ENCODE measurements around the gene C2orf81. TPM values are rescaled to one million over a fixed set of nuclear protein-coding genes. Genes with fewer than 3 reads are reported as not detected.
A peak's percentile ranks its signal among the peaks of the same experiment; 100 is the strongest.

The C2orf81 gene
- total RNA-seq, 1 experiment from 2014 or later: 9.8 TPM

DNA sequence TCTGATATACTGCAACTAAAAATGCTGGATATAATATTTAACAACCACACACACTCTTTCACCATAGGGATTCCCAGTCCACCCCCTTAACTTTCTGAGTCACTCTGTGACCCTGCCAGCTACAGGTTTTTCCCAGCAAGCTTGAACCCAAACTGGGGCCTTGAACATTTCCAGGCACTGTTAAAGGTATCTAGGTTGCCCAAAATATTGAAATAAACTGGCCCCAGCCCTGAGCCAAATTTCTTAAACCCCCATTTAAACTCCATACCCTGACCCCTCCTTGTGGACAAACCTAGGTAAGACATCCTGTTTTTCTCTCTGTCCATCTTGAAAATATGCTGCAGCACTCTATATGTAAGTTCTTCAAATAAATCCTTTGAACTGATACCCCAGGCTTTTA is 21.6 kb downstream of the C2orf81 start:
- Histone ChIP-seq H3K27me3 (ENCODE audit: insufficient read depth, low read depth) (no peaks in the 10 kb centered on the region), H4K20me1 (ENCODE audit: insufficient read depth) (no peaks in the 10 kb centered on the region), H3K4me3 (no peak overlapping the region), H2AFZ (no peak overlapping the region), H3K9me3 (ENCODE audit: insufficient read depth, low read depth) (no peaks in the 10 kb centered on the region), H3K27ac (no peak overlapping the region), H3K4me1 (replicated peaks; ENCODE audit: insufficient read depth) (no peaks in the 10 kb centered on the region), H3K79me2 (ENCODE audit: low read depth) (no peaks in the 10 kb centered on the region), H3F3A (ENCODE audit: insufficient read depth, low read depth) (no peaks in the 10 kb centered on the region), H3K4me2 (no peak overlapping the region), H3K36me3 (ENCODE audit: low read depth) (no peaks in the 10 kb centered on the region), H3K9me2 (ENCODE audit: insufficient read depth) (no peaks in the 10 kb centered on the region; the same call in 1 of the 2 replicates)
- DNase-seq: no peak
- intact Hi-C loops (cut with micrococcal nuclease; ENCODE audit: unreplicated experiment): no loop called here
- BruUV-seq (replicated peaks): no TSS peak
- ChIA-PET CTCF (no interaction called here), POLR2A (ENCODE audit: unreplicated experiment) (no interaction called here)
- TF ChIP-seq, protein P1, sequence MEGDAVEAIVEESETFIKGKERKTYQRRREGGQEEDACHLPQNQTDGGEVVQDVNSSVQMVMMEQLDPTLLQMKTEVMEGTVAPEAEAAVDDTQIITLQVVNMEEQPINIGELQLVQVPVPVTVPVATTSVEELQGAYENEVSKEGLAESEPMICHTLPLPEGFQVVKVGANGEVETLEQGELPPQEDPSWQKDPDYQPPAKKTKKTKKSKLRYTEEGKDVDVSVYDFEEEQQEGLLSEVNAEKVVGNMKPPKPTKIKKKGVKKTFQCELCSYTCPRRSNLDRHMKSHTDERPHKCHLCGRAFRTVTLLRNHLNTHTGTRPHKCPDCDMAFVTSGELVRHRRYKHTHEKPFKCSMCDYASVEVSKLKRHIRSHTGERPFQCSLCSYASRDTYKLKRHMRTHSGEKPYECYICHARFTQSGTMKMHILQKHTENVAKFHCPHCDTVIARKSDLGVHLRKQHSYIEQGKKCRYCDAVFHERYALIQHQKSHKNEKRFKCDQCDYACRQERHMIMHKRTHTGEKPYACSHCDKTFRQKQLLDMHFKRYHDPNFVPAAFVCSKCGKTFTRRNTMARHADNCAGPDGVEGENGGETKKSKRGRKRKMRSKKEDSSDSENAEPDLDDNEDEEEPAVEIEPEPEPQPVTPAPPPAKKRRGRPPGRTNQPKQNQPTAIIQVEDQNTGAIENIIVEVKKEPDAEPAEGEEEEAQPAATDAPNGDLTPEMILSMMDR (conservative IDR thresholded peaks at IDR 0.05): peak; percentile 78
- TF ChIP-seq EZH2 (IDR thresholded peaks at IDR 0.05; ENCODE audit: low read depth): no peak

DNA sequence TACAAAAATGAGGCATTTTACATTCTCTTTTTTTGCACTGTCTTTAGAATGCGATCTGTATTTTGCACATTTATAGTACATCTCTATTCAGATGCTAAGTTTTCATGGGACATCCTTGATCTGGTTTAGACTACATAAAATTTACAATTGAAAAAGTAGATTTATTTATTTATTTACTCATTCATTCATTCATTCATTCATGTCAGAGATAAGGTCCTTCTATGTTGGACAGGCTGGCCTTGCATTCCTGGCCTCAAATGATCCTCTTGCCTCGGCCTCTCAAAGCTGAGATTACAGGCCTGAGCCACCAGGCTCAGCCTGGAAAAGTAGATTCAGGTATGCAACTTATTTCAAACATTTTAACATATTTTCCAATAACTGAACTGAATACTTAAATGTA is 25.3 kb downstream of the C2orf81 start:
- Histone ChIP-seq H3K9me3 (ENCODE audit: insufficient read depth, low read depth) (no peaks in the 10 kb centered on the region), H3K4me1 (replicated peaks; ENCODE audit: insufficient read depth) (peaks cover 7% of the 10 kb centered on the region; the same call in 1 of the 2 replicates), H2AFZ (no peak overlapping the region), H3K79me2 (ENCODE audit: low read depth) (peaks cover 3% of the 10 kb centered on the region), H3K9me2 (ENCODE audit: insufficient read depth) (no peaks in the 10 kb centered on the region; the same call in 1 of the 2 replicates), H3K36me3 (ENCODE audit: low read depth) (no peaks in the 10 kb centered on the region), H3K27ac (no peak overlapping the region), H3F3A (ENCODE audit: insufficient read depth, low read depth) (no peaks in the 10 kb centered on the region), H3K4me3 (no peak overlapping the region), H3K4me2 (no peak overlapping the region), H3K27me3 (ENCODE audit: insufficient read depth, low read depth) (no peaks in the 10 kb centered on the region), H4K20me1 (ENCODE audit: insufficient read depth) (no peaks in the 10 kb centered on the region)
- no TSS peak for BruUV-seq (replicated peaks)
- CTCF ChIA-PET: no interaction called here
- POLR2A ChIA-PET (ENCODE audit: unreplicated experiment): no interaction called here
- DNase-seq: no peak
- intact Hi-C loops (cut with micrococcal nuclease; ENCODE audit: unreplicated experiment): no loop called here
- no peak for TF ChIP-seq EZH2 (IDR thresholded peaks at IDR 0.05; ENCODE audit: low read depth)
- TF ChIP-seq, protein P1 (conservative IDR thresholded peaks at IDR 0.05): no peak

DNA sequence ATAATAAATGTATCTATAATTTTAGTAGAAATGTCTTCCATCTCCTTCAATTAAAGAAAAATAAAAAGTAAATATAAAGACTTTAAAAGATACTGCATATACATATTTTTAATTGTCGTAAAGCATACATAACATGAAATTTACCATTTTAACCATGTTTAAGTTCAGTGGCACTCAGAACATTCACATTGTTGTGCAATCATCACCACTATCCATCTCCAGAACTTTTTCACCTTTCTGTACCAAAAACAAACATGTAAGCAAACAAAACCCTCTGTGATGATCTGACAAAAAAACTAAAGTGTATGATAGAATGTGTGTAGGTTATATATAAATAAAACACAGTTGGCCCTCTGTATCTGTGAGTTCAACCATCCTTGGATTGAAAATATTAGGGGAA is 27.9 kb downstream of the C2orf81 start:
- no TSS peak for BruUV-seq (replicated peaks)
- Histone ChIP-seq H3K79me2 (ENCODE audit: low read depth) (peaks cover 30% of the 10 kb centered on the region), H3K9me2 (ENCODE audit: insufficient read depth) (no peaks in the 10 kb centered on the region; the same call in 1 of the 2 replicates), H3F3A (ENCODE audit: insufficient read depth, low read depth) (no peaks in the 10 kb centered on the region), H3K4me3 (no peak overlapping the region), H3K4me1 (replicated peaks; ENCODE audit: insufficient read depth) (peaks cover 19% of the 10 kb centered on the region), H3K27ac (no peak overlapping the region), H4K20me1 (ENCODE audit: insufficient read depth) (no peaks in the 10 kb centered on the region; the same call in 1 of the 2 replicates), H3K9me3 (ENCODE audit: insufficient read depth, low read depth) (no peaks in the 10 kb centered on the region), H3K4me2 (no peak overlapping the region), H3K36me3 (ENCODE audit: low read depth) (no peaks in the 10 kb centered on the region), H2AFZ (no peak overlapping the region), H3K27me3 (ENCODE audit: insufficient read depth, low read depth) (no peaks in the 10 kb centered on the region)
- TF ChIP-seq, protein P1 (conservative IDR thresholded peaks at IDR 0.05): 0 out of 2 replicates have a peak, but pooled peaks have one; percentile 1
- no peak for TF ChIP-seq EZH2 (IDR thresholded peaks at IDR 0.05; ENCODE audit: low read depth)
- POLR2A ChIA-PET (ENCODE audit: unreplicated experiment): no interaction called here
- intact Hi-C loops (cut with micrococcal nuclease; ENCODE audit: unreplicated experiment): no loop called here
- DNase-seq: no peak
- CTCF ChIA-PET: no interaction called here

Data from PC-9 (cell line).